HG03280 (cell line): ENCODE measurements around the gene PCDH19.

Experiments
- ATAC-seq: cut with Tn5 transposase; IDR thresholded peaks from one replicate; pipeline ENCODE4 v1.9.1; 2021; ENCODE audit warnings: mild to moderate bottlenecking, moderate library complexity; ENCODE audit not compliant: unreplicated experiment

Gene PCDH19

GRCh38 chrX:100316987-100317386, 93.1 kb downstream of the PCDH19 start:
- ATAC-seq = no peak

- ATAC-seq = no peak
Measured at GRCh38 chrX:100315566-100315965, 94.5 kb downstream of the PCDH19 start.

GRCh38 chrX:100299559-100299958, 110.5 kb downstream of the PCDH19 start:
- no peak for ATAC-seq

GRCh38 chrX:100297728-100298127, 112.3 kb downstream of the PCDH19 start:
- no peak for ATAC-seq

DNA sequence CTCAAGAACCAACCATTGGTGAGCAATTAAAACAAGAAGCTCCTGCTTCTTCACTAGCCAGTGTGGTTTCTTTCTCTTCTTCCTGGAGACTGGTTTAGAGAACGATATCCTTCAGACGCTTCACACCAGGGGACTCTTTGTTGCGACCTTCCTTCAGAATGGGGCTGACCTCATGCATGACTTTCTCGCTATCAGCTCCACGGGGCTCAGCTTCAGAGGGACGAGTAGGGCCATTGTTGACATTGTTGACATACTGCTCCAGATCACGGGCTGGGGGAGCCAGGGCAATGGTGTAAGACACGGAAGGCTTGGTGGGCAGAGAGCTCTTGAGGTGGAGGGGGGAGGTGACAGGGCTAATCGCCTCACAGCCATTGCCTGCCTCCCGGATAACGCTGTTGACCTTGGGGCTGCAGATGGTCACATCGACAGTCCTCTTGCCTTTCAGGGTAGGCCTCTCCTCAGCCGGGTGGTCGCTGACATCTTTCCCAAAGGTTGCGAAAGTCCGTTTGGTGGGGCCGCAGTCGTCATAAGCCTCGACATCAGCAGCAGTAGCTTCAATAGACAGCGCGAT, 113.8 kb downstream of the PCDH19 start:
- ATAC-seq = no peak

- no peak for ATAC-seq
Measured at GRCh38 chrX:100294965-100295364, 115.1 kb downstream of the PCDH19 start.

DNA sequence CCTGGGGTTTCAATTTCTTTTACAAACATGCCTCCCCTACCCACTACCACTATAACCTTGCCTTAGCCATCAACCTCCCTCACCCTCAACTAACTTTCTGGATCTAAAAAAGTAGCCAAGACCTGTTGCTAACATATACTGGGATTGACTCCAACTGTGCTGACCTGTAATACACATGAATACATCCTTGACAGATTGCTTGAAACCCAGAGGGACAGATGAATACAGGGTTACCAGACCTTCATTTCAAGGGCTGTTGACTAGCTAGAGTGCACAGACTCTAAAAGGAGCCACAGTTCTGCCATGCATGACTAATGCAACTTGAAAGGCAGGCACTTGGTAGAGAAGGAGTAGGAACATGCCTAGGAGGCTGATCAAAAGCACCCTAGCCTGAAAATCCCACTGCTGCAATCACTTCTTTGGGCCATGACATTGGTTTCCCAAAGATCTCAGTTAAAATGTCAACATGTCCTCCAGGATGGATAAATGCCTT, 121.0 kb downstream of the PCDH19 start:
- ATAC-seq = no peak

DNA sequence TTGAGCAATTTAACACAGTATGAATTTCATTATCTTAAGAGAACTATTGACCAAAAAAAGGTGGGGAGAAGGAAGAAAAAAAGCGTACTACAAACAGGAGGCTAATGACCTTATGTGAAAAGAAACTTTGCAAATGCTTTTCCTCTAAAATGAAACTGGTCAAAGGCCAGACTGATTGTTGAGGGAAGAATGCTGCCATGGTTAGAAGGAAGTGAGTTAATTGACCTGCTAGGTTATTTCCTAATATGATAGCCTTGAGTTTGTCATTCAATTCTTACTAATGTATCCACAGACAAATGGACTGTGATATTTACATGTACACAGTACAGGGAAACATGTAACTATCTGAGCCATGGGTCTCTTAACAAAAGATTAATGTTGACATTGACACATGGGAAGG, 132.8 kb downstream of the PCDH19 start:
- ATAC-seq = no peak

DNA sequence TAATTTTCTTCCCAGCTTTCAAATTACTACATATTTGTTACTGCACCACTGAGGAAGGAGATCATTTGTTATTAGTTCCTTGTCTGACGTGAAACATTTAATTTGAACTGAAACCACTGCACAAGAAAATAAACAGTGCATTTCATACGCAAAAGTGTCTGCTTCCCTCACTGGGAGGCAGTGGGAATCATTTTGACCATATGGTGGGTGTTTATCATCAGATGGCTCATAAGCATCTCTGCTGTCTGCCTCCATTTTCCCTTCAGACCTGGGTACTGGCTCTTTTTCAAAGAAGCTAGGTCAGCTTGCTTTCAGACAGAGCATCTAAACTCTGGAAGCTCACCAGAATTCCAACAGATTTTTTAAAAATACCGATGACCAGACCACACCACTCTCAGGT, 135.2 kb downstream of the PCDH19 start:
- ATAC-seq = no peak

DNA sequence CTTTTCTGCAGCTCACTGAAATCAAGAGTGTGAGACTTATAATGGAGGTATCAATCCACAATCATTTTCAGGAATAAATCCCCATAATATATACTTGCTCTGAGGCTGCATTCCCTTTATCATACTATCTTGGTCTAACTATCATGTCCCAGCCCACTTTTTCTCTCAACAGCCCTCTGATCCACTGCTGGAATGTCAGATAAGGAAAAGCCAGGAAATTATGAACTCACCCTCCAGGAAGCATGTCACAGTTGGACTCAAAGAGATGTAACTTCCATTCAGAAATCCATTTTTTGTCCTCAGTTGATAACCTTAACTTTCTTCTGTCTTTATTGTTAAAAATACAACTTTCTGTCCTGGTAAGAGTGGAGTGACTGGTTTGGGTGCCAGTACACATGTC, 144.9 kb downstream of the PCDH19 start:
- ATAC-seq = no peak

GRCh38 chrX:100264200-100264599, 145.9 kb downstream of the PCDH19 start:
- ATAC-seq = peak; percentile 92

DNA sequence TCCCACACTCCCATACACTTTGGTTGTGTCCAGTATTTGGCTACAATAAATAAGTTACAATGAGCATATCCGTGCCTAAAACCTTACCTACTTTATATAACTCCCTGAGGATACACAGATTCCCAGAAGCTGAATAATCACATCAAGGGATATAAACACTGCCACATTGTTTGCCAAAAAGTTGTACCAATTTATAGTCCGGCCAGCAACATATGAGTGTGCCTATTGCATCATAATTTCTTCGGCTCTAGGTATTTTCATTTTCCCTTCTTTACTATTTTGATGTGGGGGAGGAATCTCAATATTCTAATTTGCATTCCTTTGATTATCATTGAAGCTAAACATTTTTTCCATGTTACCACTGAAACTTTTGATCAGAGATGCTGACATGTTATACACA, 146.4 kb downstream of the PCDH19 start:
- ATAC-seq = peak; percentile 25

DNA sequence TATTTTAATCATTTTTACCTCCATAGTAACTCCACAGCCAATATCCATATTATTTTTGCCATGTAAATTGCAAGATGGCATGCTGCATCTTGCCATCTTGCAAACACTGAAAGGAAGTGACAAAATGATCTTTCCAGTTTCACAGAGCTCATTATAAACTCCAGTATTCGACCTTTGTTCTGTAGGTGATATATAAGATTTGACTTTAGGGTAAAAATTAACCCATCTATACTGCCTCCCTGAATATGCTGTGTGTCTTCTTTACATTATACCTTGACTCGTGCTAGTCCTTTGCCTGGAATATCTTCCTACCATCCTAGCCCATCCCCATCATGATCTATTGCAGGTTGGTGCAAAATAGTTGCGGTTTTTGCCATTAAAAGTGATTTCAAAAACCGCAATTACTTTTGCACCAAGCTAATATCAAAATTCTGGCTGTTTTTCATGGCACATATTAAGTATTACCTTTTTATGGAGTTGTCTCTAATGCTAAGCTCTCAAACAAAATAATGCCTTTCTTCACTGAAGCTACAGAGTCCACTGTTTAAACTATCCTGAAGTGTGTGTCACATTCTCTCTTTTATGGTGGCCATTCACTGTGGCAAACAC, 161.1 kb downstream of the PCDH19 start:
- no peak for ATAC-seq

DNA sequence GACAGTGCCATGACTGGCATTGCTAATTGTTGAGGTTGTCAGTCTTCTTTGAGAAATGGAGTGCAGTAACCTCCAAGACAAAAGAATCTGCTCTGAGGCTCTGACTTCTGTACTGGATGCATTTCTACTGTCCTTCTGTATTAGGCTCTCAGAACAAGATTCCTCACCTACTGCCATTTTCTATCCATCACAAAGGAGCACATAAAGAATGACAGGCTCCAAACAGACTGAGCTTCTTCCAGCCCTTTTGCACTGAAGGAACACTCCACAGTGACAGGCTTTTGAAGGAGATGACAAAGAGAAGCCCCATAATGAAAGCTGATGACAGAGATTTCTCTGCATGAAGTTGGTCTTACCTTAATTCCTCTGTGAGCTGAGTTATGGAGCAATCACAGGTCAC, 162.2 kb downstream of the PCDH19 start:
- no peak for ATAC-seq

DNA sequence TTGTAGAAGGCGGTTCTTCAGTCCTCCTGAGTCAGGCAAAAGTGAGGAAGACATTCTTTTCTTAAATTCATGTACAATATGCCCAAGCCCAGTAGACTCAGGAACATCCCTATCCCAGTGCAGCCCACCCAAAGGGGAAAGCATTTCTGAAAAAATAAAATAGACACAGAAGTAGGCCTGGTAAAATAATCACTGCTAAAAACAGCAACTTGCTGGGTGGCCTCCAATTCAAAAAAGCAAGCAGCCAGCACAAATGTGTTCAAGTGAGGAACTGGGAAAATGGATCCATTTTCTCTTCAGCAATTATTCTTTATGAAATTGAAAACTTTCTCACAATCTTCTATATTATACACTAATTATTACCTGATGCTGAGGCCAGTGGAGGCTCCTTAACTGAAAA, 165.4 kb downstream of the PCDH19 start:
- ATAC-seq = no peak
